Stimulated activated CD8-positive, alpha-beta memory T cell treated with anti-CD3 and anti-CD28 coated beads, Interleukin-4, amount 100 ng/mL, for 4 hours (primary cell): Measurements from ENCODE around the gene SOWAHB.

Source experiments
- DNase-seq, 2 donors: peaks; one replicate each; pipeline ENCODE4 v3.0.0-alpha.2; 2020; ENCODE audit warnings: low read depth in 2 of 2, low spot score in 1 of 2

SOWAHB gene

GRCh38 chr4:76854858-76855257, 43.1 kb downstream of the SOWAHB start:
- DNase-seq: no peak

GRCh38 chr4:76851375-76851774, 46.6 kb downstream of the SOWAHB start:
- no peak for DNase-seq

- DNase-seq: no peak
These were observed 47.9 kb downstream of the SOWAHB start for GRCh38 chr4:76850010-76850441.
